ENCODE results near the gene PTPRN2.
"Not testable (repeated sequence)": the region's sequence is repeated elsewhere in the genome, so short reads cannot be mapped to it uniquely, and the experiment has no call there.

Gene PTPRN2

DNA sequence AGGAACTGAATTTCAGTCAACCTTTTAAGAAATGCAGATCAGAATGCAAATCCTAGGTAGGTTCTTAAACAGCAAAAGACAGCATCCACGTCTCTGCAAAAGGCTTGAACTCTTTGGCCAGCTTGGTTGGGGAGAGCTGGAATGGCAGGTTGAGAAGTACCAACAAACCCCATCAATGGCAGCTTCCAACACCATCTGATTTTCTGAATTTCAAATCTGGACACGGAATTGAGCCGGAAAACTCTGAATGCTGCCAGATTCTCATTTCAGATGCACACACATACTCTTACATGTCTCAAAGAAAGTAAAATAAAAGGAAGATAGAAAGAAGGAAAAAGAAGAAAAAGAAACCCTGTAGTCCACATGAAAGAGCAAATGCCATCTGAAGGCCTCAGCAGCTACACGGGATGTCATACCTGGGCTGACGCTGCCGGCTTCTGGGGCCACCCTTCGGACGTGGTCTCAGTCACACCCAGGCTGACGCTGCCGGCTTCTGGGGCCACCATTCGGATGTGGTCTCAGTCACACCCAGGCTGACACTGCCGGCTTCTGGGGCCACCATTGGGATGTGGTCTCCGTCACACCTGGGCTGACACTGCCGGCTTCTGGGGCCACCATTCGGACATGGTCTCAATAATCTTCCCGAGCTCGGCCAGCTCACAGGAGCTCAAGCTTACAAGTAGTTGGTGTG is 165.3 kb downstream of the PTPRN2 start:
- no peak for DNase-seq (ENCODE audit: low spot score)

DNA sequence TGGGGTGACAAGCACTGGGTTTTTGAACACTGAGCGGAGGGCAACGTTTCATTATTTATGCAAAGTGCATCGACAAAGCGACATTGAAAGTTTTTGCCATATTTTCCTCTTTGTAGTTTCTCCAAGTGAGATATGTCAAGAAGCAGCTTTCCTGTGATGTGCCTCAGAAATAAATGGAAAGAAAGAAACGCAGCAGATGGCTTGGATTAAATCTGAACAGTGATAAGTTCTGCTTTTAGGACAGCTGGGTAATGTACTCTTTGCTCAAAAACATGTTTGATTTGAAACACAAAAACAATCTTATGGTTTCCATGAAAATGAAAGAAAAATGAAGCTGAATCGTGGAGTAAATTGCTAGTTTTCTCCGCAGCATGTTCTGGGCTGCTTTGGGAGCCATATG is 166.3 kb downstream of the PTPRN2 start:
- DNase-seq (ENCODE audit: low spot score): no peak

DNA sequence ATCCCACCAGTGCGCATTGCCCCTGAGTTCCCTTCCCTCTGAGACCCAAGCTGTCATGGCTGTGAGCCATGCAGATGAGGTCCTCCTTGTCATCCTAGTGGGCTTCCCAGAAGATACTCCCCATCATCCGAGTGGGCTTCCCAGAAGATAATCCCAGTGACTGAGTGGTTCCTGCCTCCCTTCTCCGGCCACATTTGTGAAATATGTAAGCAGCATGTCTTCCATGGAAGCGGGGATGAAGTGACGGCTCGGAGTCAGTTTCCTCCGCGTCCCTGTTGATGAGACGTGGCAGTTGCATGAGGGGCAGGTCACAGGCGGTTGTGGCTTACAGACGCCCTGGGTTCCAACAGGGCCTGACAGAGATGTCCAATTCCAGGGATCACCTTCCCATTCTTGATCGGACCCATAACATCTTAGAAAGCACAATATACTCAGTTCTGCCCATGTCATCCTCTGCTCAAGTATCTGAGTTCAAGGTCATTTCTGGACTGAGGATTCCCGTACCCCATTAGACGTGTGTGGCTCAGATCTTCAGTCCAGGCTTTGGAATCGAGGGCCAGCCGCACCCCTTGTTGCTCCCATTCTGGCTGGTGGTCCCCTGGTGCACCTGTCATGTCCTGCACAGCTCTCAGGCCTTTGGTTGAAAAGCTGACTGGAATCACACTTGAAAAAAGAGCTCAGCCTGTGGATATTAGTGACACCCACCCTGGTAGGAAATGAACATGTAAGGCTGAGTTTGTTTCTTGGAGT is 166.9 kb downstream of the PTPRN2 start:
- no peak for DNase-seq (ENCODE audit: low spot score)

DNA sequence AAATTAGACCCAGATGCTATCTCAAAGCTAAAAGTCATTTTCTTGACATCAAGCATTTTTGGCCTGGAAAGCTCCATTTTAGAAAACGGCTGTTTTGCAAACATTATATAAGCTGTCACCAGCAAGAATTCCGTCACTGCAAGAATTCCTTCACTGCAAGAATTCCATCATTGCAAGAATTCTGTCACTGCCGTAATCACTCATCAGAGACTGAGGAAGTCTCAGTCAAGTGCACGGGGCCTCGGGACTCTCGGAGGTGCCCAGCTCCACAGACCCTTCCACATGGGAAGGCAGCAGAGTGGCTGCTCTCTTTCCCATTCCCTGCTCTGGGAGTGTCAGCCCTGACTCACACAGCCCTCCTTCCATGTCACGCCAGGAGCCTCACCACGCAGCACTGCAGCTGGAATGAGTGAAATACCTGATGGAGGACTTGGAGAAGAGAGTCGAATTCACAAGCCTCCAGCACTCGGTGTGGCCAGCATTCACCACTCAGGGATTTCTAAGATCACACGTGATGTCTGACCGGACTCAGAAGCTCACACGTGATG is 168.3 kb downstream of the PTPRN2 start:
- no peak for DNase-seq (ENCODE audit: low spot score)

DNA sequence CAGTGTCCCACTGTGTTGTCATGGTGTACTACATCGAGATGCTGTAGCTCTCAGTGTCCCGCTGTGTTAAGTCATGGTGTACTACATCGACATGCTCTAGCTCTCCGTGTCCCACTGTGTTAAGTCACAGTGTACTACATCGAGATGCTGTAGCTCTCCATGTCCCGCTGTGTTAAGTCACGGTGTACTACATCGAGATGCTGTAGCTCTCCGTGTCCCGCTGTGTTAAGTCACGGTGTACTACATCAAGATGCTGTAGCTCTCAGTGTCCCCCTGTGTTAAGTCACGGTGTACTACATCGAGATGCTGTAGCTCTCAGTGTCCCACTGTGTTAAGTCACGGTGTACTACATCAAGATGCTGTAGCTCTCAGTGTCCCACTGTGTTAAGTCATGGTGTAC is 169.2 kb downstream of the PTPRN2 start:
- DNase-seq (ENCODE audit: low spot score): not testable (repeated sequence)

DNA sequence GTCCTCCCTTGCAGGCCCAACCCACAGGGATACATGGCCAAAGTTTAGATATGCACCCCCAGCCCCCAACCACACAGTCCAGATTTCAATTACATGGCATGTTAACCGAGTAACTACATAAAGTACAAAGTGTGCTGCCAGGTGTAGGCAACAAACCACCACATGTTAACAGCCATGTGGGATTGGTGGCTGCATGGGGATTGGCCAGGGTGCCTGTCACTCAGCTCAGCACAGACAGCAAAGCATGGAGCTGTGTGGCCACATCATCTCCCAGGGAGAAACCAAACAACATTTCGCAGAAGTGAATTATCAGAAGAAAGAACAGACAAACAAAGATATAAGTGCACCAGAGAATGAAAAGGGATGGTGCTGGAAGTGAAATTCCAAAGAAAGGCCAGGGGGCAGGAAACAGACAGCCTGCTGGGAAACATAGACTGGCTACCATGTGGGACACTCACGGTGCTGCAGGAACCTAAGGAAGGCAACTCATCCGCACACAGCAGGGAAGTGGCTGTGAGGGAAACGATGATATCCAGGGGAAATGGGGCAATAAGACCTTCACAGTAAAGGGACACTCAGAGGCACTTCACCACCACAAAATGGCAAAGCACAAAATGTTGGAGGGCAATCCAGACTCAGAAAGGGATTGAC is 171.2 kb downstream of the PTPRN2 start:
- no peak for DNase-seq (ENCODE audit: low spot score)

DNA sequence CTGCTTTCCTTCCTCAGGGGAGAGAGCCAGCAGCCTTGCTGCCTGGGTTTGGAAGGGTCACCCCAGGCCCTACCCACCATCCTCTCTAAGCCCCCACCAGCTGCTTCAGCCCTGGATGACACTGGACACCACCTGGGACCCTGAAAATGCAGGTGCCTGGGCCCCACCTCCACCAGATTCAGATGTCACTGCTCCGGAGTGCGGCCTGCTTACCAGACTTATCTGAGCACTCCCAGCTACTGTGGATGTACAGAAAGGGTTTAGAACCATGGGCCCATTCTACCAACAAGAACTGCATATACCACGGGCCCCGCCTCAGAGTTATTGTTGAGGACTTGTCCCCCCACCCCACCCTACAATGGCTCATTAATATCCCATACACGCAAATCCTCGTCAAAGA is 172.3 kb downstream of the PTPRN2 start:
- no peak for DNase-seq (ENCODE audit: low spot score)

DNA sequence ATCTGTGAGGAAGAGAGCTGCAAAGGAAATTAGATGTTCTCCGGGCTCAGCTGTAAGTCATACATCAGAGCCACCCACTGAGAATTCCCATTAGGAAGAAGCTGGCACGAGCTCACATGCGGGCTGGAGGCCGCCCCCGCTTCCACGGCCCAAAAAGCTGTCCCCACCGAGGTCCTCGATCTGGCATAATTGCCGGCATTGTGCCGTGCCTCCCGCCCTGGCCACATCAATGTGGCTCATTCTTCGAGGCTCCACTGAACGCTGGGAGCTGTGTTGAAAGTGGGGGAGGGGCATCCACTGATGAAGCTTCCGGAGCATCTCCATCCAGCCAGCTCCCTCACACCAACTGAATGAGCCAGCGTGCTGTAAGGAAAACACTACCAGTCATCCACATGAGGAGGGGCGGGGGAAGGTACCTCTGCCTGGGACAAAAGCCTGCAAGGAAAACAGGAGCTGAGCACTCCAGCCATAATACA is 173.1 kb downstream of the PTPRN2 start:
- peak; percentile 49 for DNase-seq (ENCODE audit: low spot score)

DNA sequence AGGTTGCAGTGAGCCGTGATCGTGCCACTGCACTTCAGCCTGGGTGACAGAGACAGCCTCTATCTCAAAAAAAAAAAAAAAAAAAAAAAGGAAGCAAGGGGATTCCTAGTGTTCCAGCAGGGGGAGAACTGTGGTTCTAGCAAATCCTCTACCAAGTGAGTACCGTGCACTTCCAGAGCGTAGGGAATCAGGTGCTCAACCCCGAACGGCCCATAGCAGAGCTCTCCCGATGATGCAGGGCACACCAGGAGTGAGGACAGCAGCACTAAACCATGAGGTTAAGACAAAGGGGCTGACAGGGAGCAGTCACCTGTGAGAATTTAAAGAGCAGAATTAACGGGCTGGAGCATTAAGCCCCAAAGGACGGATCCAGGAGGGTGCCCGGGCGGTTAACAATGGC is 173.6 kb downstream of the PTPRN2 start:
- DNase-seq (ENCODE audit: low spot score): peak; percentile 59

DNA sequence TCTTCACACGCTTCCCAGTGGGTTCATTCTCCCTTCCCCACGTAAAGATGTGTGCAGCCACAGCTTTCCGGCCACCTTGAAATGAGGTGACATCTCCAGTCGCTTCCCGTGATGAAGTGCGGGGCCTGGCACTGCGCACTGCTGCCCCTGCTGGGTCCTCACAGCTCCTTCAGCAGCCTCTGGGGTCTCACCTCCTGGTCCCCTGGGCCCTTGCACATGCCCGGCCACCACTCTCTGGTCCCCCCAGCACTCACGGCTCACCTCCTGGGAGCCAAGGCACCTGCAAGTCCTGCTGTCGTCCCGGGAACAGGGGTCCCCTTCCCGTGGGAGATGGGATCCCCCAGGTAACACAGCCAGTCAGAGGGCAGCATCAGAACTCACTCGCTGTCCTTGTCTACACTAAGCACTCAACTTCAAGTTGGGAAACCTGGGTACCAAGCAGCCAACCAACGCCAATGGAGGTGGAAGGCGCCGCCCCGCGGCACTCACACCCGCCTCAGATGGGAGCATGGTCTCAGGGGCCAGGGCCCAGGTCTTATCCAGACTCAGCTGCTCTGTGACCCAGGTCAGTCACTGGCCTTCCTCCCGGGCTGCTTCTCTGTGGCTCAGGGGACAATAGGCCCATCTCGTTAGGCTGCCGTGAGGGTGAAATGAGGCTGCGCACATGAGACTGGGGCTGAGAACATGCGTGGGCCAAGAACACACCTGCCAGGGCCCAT is 176.2 kb downstream of the PTPRN2 start:
- no peak for DNase-seq (ENCODE audit: low spot score)

DNA sequence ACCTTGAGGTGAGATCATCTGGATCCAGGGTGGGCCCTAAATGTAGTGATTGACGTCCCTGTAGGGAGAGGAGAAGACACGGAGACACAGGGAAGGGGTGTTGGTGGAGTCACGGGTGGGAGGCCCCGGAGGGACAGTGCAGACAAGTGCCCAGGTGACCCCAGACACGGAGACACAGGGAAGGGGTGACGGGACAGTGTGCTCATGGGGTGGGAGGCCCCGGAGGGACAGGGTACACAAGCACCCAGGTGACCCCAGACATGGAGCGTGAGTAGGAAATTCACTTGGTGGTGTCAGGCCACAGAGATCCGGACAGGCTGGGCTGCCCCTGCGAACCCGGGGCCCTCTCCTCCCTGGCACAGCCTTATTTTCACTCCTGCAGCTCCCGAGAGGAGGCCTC is 176.9 kb downstream of the PTPRN2 start:
- DNase-seq (ENCODE audit: low spot score): no peak

DNA sequence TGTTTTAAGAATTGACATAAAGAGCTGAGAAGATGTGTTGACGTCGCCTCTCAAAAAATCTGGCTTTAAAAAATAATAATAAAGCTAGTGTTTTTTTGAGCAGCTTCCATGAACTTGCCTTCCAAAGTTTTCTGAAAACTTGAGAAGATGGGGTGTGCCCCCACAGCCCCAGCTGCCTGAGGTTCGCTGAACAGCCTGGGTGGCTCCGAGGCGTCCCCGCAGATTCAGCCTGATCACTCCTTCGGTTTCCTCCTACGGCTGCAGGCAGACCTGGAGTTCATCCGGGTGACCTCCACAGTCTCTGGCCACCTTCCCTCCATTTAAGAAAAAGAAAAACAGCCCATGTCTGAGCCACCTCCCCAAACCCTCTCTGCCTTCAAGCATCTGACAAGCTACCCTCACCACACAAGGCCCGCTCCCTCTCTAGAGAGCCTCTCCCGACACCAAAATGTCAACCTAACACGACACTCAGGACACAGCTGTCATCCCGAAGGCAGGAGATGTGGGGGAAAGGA is 177.8 kb downstream of the PTPRN2 start:
- no peak for DNase-seq (ENCODE audit: low spot score)

DNA sequence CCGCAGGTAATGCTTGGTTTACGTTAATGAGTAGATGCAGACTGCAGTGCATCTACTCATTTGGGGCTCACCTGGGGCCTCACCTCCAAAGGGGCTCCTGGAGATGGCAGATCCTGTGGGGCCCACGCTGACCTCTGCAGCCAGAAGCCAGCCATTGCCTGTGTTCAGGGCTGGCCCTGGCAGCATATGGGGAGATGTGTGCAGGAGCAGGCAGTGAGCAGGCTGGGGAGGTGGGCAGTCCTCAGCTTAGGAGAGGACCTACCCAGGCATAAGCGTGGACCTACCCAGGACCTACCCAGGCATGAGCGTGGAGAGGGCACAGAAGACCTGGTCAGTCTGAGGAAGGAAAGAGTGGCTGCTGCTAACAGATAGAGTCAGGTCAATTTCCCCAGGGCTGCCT is 178.5 kb downstream of the PTPRN2 start:
- DNase-seq (ENCODE audit: low spot score): no peak

DNA sequence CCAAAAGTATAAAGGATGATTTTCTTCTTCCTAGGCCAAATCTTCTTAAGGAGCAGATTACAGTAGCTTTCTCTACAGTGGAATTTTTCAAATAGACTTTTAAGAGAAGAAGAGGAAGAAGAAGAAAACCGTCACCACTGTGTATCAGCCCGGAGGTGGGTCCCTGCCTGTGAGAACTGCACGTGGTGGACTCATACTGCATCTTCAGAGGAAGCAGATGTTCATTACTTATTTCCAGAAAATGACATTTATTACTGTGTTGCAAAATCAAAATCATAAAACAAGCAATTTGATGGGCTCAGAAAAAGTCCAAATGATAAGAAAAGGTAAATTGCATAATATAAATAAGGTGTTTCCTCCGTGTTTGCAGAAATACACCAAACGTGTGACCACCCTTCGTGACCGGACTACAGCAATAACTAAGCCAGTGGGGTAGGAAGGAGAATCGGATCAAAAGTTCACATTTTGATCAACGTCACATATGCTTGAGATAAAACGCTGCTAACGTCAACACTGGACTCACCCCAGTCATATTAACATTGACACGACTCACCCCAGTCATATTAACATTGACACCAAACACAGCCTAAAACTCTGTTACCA is 179.2 kb downstream of the PTPRN2 start:
- no peak for DNase-seq (ENCODE audit: low spot score)

DNA sequence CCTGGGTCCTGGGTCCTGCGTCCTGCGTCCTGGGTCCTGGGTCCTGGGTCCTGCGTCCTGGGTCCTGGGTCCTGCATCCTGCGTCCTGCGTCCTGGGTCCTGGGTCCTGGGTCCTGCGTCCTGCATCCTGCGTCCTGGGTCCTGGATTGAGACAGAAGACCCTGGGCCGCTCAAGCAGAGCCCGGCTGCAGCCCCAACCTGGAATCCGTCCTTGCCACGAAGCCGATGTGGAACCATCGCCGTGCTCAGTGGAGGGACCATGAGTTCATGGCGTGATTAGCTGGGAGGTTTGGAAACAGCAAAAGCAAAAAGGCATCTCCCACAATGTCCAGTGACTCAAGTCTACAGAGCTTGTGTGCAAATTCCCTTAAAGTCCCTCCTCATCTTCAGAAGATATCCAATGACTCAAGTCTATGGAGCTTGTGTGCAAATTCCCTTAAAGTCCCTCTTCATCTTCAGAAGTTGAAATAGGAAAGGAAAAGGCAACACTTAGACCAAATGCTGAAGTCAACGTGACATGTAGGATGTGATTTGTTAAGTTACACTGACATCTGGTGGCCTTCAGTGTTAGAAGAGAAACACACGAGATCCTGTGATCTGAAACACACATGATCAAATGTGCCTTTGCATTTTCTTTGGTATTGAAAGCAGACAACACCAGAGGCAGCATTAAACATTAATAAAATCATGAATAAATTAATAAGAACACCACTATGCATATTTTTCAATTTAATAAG is 179.9 kb downstream of the PTPRN2 start:
- DNase-seq (ENCODE audit: low spot score): peak; percentile 69

DNA sequence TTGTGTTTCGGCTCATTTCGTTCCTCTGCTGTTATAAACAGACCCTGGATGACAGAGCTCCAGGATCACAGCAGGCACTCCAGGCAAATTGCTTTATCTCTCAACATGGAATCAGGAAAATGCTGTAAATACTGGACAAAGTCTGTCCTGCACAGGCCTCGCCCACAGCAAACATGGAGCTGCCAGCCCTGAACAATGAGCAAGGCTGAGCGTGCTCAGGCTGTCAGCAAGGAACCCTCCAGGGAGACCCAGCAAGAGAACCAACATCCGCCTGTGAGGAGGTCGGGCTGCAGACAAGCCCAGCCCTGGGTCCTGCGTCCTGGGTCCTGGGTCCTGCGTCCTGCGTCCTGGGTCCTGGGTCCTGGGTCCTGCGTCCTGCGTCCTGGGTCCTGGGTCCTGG is 180.8 kb downstream of the PTPRN2 start:
- DNase-seq (ENCODE audit: low spot score): no peak

DNA sequence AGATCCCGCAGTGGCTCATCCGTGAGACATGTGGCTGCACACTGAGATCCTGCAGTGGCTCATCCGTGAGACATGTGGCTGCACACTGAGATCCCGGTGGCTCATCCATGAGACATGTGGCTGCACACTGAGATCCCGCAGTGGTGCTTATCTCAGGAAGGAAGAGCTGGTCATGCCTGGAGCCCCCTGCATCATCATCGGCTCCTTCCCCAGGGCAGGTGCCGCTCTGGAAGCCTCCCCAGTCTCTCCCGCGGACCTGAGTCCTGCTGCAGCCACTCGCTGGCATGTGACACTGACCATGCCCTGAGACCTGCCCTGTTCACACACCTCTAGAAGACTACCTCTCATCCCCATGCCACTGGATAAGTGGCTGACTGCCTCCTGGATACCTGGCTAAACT is 181.3 kb downstream of the PTPRN2 start:
- no peak for DNase-seq (ENCODE audit: low spot score)

DNA sequence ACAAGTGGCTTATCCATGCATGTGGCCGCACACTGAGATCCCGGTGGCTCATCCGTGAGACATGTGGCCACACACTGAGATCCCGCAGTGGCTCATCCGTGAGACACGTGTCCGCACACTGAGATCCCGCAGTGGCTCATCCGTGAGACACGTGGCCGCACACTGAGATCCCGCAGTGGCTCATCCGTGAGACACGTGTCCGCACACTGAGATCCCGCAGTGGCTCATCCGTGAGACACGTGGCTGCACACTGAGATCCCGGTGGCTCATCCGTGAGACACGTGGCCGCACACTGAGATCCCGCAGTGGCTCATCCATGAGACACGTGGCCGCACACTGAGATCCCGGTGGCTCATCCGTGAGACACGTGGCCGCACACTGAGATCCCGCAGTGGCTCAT is 181.9 kb downstream of the PTPRN2 start:
- not testable (repeated sequence) for DNase-seq (ENCODE audit: low spot score)

DNA sequence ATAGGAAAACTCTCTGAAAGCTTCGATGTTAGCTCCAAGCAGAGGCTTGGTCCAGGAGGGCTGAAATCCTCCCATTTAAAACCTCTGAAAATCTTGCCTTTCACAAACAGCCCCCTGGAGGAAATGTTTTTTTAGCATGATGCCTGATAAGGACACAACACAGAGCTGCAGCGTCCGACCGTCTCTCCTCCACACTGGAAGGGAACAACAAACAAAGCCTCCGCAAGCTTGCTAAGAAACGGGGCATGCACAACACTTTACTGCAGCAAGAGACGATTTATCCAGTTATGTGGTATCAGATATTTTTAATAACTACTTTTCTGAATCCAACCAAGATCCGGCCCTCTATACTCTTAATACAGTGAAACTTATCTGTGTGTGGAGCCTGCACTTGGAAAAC is 182.3 kb downstream of the PTPRN2 start:
- no peak for DNase-seq (ENCODE audit: low spot score)

DNA sequence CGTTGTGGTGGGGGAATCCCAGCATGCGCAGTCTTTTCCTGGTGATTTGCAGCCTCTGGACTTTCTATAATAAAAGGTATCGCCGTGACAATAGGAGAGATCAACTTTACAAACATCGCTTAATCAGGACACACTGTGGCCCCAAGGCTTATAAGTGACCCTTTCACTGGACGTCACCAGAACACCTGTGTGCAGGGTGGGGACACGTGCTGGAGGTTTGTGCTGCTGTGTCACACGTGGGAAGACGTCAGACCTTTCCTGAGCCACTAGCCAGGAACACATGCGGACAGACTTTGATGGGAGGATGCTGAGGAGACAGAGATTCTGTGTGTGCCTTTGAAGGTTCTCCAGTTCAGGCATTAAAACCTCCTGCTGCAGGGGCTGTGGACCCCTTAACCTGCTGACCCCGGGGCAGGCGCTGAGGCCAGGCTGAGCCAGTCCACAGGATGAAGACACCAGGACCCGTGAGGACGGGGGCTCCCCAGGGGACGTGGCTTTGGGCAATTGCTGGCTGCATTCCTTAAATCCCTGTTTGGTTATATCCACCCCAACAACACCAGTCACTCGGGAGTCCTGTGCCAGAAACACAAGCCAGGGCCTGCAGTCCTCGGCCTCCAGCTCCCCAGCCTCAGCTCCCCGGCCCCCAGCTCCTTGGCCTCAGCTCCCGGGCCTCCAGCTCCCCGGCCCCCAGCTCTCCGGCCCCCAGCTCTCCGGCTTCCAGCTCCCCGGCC is 183.4 kb downstream of the PTPRN2 start:
- no peak for DNase-seq (ENCODE audit: low spot score)
